ENCODE measurements around the gene AGAP3. TPM values are rescaled to one million over a fixed set of nuclear protein-coding genes. Genes with fewer than 3 reads are reported as not detected.
A peak's percentile ranks its signal among the peaks of the same experiment; 100 is the strongest.

AGAP3 gene
- total RNA-seq, 8 experiments from 2014 or later = 34.1 to 84.7 (median 57.2) TPM

GRCh38 chr7:151080522-151081169, 5.6 kb upstream of the AGAP3 start, which contains the start of gene FASTK:
Gene FASTK, minus strand, starts transcription at chr7:151080809. Its CDS starts 43 bp downstream, at chr7:151080766.
- peak; percentile 55 to 75 (median 61) for ATAC-seq (replicated peaks in 6 of 8)
- Histone ChIP-seq H3K27ac (peak within 1 kb of the TSS; percentile 97 to 98), H3K4me1 (replicated peaks in 1 of 2) (peaks cover 42 to 47% of the 10 kb centered on the region in 2 donors), H3K4me3 (peak within 1 kb of the TSS; percentile 84 to 95 (median 93))
- WGBS, 10 experiments = 0% methylated on average over 5 to 9 of the region's 66 CpGs; no CpG with 5 or more reads in 8 of the 10 experiments
- in situ Hi-C loops (cut with MboI; ENCODE audit: low pct_unique_long_range_greater_than_20kb in 2 of 9, low sequenced_read_pairs in 9 of 9, unreplicated experiment in 9 of 9) = no loop called here

GRCh38 chr7:151081170-151082101, 4.8 kb upstream of the AGAP3 start:
- Histone ChIP-seq H3K4me1 (replicated peaks in 1 of 2) (peaks cover 42 to 51% of the 10 kb centered on the region in 2 donors), H3K4me3 (peak overlapping the region; percentile 84 to 95 (median 93)), H3K27ac (peak overlapping the region; percentile 76 to 98)
- WGBS, 10 experiments = 0 to 20% (median 4%) methylated on average over 1 to 5 of the region's 64 CpGs; no CpG with 5 or more reads in 7 of the 10 experiments
- ATAC-seq (replicated peaks in 6 of 8) = peak in 3 of 8 experiments; percentile 2 to 5 (median 4)
- in situ Hi-C loops (cut with MboI; ENCODE audit: low pct_unique_long_range_greater_than_20kb in 2 of 9, low sequenced_read_pairs in 9 of 9, unreplicated experiment in 9 of 9) = no loop called here

- no peak for ATAC-seq (replicated peaks in 6 of 8)
- H3K4me3 ChIP-seq = peak overlapping the region; percentile 72 to 95 (median 94)
- 0 to 30% methylated on average over 1 to 2 of the region's 42 CpGs; no CpG with 5 or more reads in 8 of the 10 experiments for WGBS, 10 experiments
- in situ Hi-C loops (cut with MboI; ENCODE audit: low pct_unique_long_range_greater_than_20kb in 2 of 9, low sequenced_read_pairs in 9 of 9, unreplicated experiment in 9 of 9) = no loop called here
- peaks cover 42 to 51% of the 10 kb centered on the region in 2 donors for H3K4me1 ChIP-seq (replicated peaks in 1 of 2)
- peak overlapping the region; percentile 67 to 72 for H3K27ac ChIP-seq
Measured at GRCh38 chr7:151082141-151083070, 3.9 kb upstream of the AGAP3 start.

GRCh38 chr7:151083071-151083823, 3.0 kb upstream of the AGAP3 start, which contains the start of gene TMUB1:
Gene TMUB1, minus strand, starts transcription at chr7:151083493. Its CDS starts 930 bp downstream, at chr7:151082563.
- peaks cover 39 to 46% of the 10 kb centered on the region in 2 donors for H3K4me1 ChIP-seq (replicated peaks in 1 of 2)
- H3K4me3 ChIP-seq = peak within 1 kb of the TSS; percentile 72 to 95 (median 94)
- in situ Hi-C loops (cut with MboI; ENCODE audit: low pct_unique_long_range_greater_than_20kb in 2 of 9, low sequenced_read_pairs in 9 of 9, unreplicated experiment in 9 of 9) = no loop called here
- peak within 1 kb of the TSS; percentile 67 to 72 for H3K27ac ChIP-seq
- peak; percentile 2 to 55 (median 46) for ATAC-seq (replicated peaks in 6 of 8)
- WGBS, 10 experiments = 0% methylated on average over 1 of the region's 69 CpGs; no CpG with 5 or more reads in 9 of the 10 experiments

- WGBS, 10 experiments = 33 to 100% (median 61%) methylated on average over 1 to 3 of the region's 3 CpGs; no CpG with 5 or more reads in 4 of the 10 experiments
- in situ Hi-C loops (cut with MboI; ENCODE audit: low pct_unique_long_range_greater_than_20kb in 2 of 9, low sequenced_read_pairs in 9 of 9, unreplicated experiment in 9 of 9) = no loop called here
- Histone ChIP-seq H3K4me1 (replicated peaks in 1 of 2) (peaks cover 40 to 46% of the 10 kb centered on the region in 2 donors), H3K4me3 (peak overlapping the region; percentile 72 to 95 (median 94)), H3K27ac (peak overlapping the region; percentile 67 to 72)
- ATAC-seq (replicated peaks in 6 of 8) = no peak
Measured at GRCh38 chr7:151083824-151084160, 2.5 kb upstream of the AGAP3 start.

GRCh38 chr7:151085329-151085690, 965 bp upstream of the AGAP3 start:
- in situ Hi-C loops (cut with MboI; ENCODE audit: low pct_unique_long_range_greater_than_20kb in 2 of 9, low sequenced_read_pairs in 9 of 9, unreplicated experiment in 9 of 9) = no loop called here
- 0 to 88% (median 56%) methylated on average over 1 to 4 of the region's 5 CpGs; no CpG with 5 or more reads in 5 of the 10 experiments for WGBS, 10 experiments
- peaks cover 44 to 48% of the 10 kb centered on the region in 2 donors for H3K4me1 ChIP-seq (replicated peaks in 1 of 2)
- no peak for ATAC-seq (replicated peaks in 6 of 8)
- H3K4me3 ChIP-seq = peak overlapping the region in 4 of 5 donors; percentile 54 to 87 (median 70)
- peak overlapping the region in 1 of 2 donors; percentile 81 for H3K27ac ChIP-seq

- Histone ChIP-seq H3K4me3 (peak overlapping the region; percentile 54 to 87 (median 71)), H3K4me1 (replicated peaks in 1 of 2) (peaks cover 34 to 38% of the 10 kb centered on the region in 2 donors), H3K27ac (peak overlapping the region; percentile 81 to 87)
- in situ Hi-C loops (cut with MboI; ENCODE audit: low pct_unique_long_range_greater_than_20kb in 2 of 9, low sequenced_read_pairs in 9 of 9, unreplicated experiment in 9 of 9) = no loop called here
- no CpG with 5 or more reads among the region's 56 CpGs for WGBS, 10 experiments
- ATAC-seq (replicated peaks in 6 of 8) = peak in 5 of 8 experiments; percentile 0 to 2 (median 1)
Measured at GRCh38 chr7:151086802-151087244, 548 bp downstream of the AGAP3 start.

GRCh38 chr7:151087245-151088018, 1.2 kb downstream of the AGAP3 start:
- peaks cover 28 to 32% of the 10 kb centered on the region in 2 donors for H3K4me1 ChIP-seq (replicated peaks in 1 of 2)
- peak in 7 of 8 experiments; percentile 2 to 10 (median 8) for ATAC-seq (replicated peaks in 6 of 8)
- H3K27ac ChIP-seq = peak overlapping the region; percentile 81 to 87
- in situ Hi-C loops (cut with MboI; ENCODE audit: low pct_unique_long_range_greater_than_20kb in 2 of 9, low sequenced_read_pairs in 9 of 9, unreplicated experiment in 9 of 9) = no loop called here
- H3K4me3 ChIP-seq = peak overlapping the region; percentile 54 to 87 (median 71)
- WGBS, 10 experiments = 0% methylated on average over 1 to 9 of the region's 70 CpGs; no CpG with 5 or more reads in 6 of the 10 experiments

- in situ Hi-C loops (cut with MboI; ENCODE audit: low pct_unique_long_range_greater_than_20kb in 2 of 9, low sequenced_read_pairs in 9 of 9, unreplicated experiment in 9 of 9) = no loop called here
- Histone ChIP-seq H3K27ac (no peak overlapping the region), H3K4me3 (peak overlapping the region; percentile 54 to 87 (median 71)), H3K4me1 (replicated peaks in 1 of 2) (peaks cover 24 to 30% of the 10 kb centered on the region in 2 donors)
- no peak for ATAC-seq (replicated peaks in 6 of 8)
- WGBS, 10 experiments = 0 to 39% (median 11%) methylated on average over 1 to 13 of the region's 16 CpGs; no CpG with 5 or more reads in 2 of the 10 experiments
Measured at GRCh38 chr7:151088019-151088855, 2.0 kb downstream of the AGAP3 start.
